HFFc6 (cell line): Measurements from ENCODE around the gene CHAC1. TPM values are rescaled to one million over a fixed set of nuclear protein-coding genes. Genes with fewer than 3 reads are reported as not detected.

ENCODE experiments used
- DNase-seq: peaks from one replicate; pipeline ENCODE4 v3.0.0-alpha.2; 2018
- H3K27ac Mint-ChIP-seq: 2 replicates; pipeline ENCODE4 v1.8.0; 2020; ENCODE audit warnings: mild to moderate bottlenecking, mixed read lengths
- H3K27me3 Mint-ChIP-seq: 2 replicates; pipeline ENCODE4 v1.8.0; 2021; ENCODE audit warnings: mild to moderate bottlenecking, moderate library complexity, mixed read lengths; ENCODE audit not compliant: insufficient read depth
- H3K36me3 Mint-ChIP-seq: 2 replicates; pipeline ENCODE4 v1.8.0; 2021; ENCODE audit warnings: low read depth, mixed read lengths
- H3K4me1 Mint-ChIP-seq: 2 replicates; pipeline ENCODE4 v1.8.0; 2020; ENCODE audit warnings: low read depth, mixed read lengths
- H3K4me3 Mint-ChIP-seq: 2 replicates; pipeline ENCODE4 v1.8.0; 2020; ENCODE audit warnings: mild to moderate bottlenecking, moderate library complexity, mixed read lengths
- H3K9me3 Mint-ChIP-seq: 2 replicates; pipeline ENCODE4 v1.8.0; 2020; ENCODE audit warnings: mild to moderate bottlenecking, mixed read lengths
- total RNA-seq, 6 experiments: library from RNA; stranded (reverse); fragmentation: NEBNext Ultra II Directional; extraction: Animal tissue kit (Norgen Biotek cat#: 25700); gene quantifications; 2 replicates in 1 of 6; 3 replicates in 5 of 6; pipeline ENCODE4 v1.2.3, GENCODE V29; 2021
- TF ChIP-seq, protein P1 (sequence below): fragments of 200-600 bp; sonication (generic); IDR thresholded peaks from 2 replicates; pipeline ENCODE4 v1.5.0; 2021; ENCODE audit warnings: antibody characterized with exemption, mild to moderate bottlenecking

Gene CHAC1
- total RNA-seq, 6 experiments from 2014 or later: 20.8 to 26.0 (median 24.2) TPM

DNA sequence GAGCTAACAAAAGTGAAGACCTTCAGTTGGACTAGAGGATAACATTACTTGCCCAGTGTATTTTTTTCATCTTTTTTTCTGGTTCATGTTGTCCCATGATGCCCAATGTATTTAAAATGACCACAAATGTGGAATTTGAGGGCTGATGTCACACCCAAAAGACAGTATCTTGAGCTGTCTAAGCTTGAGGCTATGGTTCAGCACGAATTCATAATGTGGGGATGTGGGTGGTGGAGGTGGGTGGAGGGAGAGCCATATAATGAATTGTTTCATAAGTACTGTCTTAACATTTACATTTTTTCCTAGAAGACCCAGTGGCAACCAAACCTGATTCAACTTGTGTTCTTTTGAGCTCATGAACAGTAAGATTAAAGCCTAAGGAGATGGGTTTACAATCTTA is 37.5 kb downstream of the CHAC1 start:
- Mint-ChIP-seq H3K36me3 (peaks cover 60% of the 10 kb centered on the region), H3K27me3 (peaks cover 2% of the 10 kb centered on the region), H3K4me1 (peaks cover 76% of the 10 kb centered on the region), H3K9me3 (no peaks in the 10 kb centered on the region), H3K27ac (peak overlapping the region; percentile 81), H3K4me3 (no peak overlapping the region)
- no peak for DNase-seq
- TF ChIP-seq, protein P1, sequence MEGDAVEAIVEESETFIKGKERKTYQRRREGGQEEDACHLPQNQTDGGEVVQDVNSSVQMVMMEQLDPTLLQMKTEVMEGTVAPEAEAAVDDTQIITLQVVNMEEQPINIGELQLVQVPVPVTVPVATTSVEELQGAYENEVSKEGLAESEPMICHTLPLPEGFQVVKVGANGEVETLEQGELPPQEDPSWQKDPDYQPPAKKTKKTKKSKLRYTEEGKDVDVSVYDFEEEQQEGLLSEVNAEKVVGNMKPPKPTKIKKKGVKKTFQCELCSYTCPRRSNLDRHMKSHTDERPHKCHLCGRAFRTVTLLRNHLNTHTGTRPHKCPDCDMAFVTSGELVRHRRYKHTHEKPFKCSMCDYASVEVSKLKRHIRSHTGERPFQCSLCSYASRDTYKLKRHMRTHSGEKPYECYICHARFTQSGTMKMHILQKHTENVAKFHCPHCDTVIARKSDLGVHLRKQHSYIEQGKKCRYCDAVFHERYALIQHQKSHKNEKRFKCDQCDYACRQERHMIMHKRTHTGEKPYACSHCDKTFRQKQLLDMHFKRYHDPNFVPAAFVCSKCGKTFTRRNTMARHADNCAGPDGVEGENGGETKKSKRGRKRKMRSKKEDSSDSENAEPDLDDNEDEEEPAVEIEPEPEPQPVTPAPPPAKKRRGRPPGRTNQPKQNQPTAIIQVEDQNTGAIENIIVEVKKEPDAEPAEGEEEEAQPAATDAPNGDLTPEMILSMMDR: no peak

GRCh38 chr15:40991355-40991754 is 38.1 kb downstream of the CHAC1 start:
- no peaks in the 10 kb centered on the region for H3K9me3 Mint-ChIP-seq
- no peak for DNase-seq
- TF ChIP-seq, protein P1: no peak
- peaks cover 2% of the 10 kb centered on the region for H3K27me3 Mint-ChIP-seq
- H3K36me3 Mint-ChIP-seq: peaks cover 63% of the 10 kb centered on the region
- H3K27ac Mint-ChIP-seq: peak overlapping the region; percentile 81
- peaks cover 74% of the 10 kb centered on the region for H3K4me1 Mint-ChIP-seq
- no peak overlapping the region for H3K4me3 Mint-ChIP-seq

- Mint-ChIP-seq H3K4me3 (no peak overlapping the region), H3K4me1 (peaks cover 74% of the 10 kb centered on the region), H3K9me3 (no peaks in the 10 kb centered on the region), H3K27me3 (peaks cover 2% of the 10 kb centered on the region), H3K27ac (peak overlapping the region; percentile 88), H3K36me3 (peaks cover 65% of the 10 kb centered on the region)
- TF ChIP-seq, protein P1: no peak
- peak; percentile 47 for DNase-seq
Measured at GRCh38 chr15:40992241-40992741, 39.0 kb downstream of the CHAC1 start.

DNA sequence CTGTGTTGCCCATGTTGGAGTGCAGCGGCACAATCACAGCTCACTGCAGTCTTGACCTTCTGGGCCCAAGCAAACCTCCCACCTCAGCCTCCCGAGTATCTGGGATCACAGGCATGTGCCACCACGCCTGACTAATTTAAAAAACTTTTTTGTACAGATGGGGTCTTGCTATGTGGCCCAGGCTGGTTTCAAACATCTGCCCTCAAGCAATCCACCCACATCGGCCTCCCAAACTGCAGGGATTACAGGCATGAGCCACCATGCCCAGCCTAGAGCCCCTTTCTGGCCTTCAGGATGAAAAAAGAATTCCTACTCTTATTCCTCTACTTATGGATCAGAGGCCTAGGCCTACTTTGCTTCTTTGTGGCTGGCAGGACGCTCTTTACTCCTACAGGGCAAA is 39.6 kb downstream of the CHAC1 start:
- Mint-ChIP-seq H3K4me1 (peaks cover 76% of the 10 kb centered on the region), H3K36me3 (peaks cover 62% of the 10 kb centered on the region), H3K9me3 (no peaks in the 10 kb centered on the region), H3K27me3 (no peaks in the 10 kb centered on the region; the same call in 1 of the 2 replicates), H3K27ac (peak overlapping the region; percentile 88), H3K4me3 (no peak overlapping the region)
- TF ChIP-seq, protein P1: no peak
- DNase-seq: no peak

GRCh38 chr15:40995656-40996055 is 42.4 kb downstream of the CHAC1 start:
- Mint-ChIP-seq H3K27me3 (no peaks in the 10 kb centered on the region; the same call in 1 of the 2 replicates), H3K4me1 (peaks cover 84% of the 10 kb centered on the region), H3K36me3 (peaks cover 52% of the 10 kb centered on the region), H3K4me3 (no peak overlapping the region), H3K27ac (peak overlapping the region; percentile 24), H3K9me3 (no peaks in the 10 kb centered on the region)
- TF ChIP-seq, protein P1: no peak
- DNase-seq: no peak
